Esophagus mucosa (tissue), 1 donor: ENCODE data around the gene UBE2D2. TPM values are rescaled to one million over a fixed set of nuclear protein-coding genes. Genes with fewer than 3 reads are reported as not detected.
"Not testable (repeated sequence)": the region's sequence is repeated elsewhere in the genome, so short reads cannot be mapped to it uniquely, and the experiment has no call there.

Experiments used
- ATAC-seq: fragments of 200-7000 bp; cut with Tn5 transposase; one replicate; pipeline ENCODE4 v1.9.1; 2020
- total RNA-seq: library from RNA; stranded (reverse); gene quantifications from one replicate; pipeline ENCODE4 v1.2.4, GENCODE V29; 2023
- donor health status: DM: yes; HTN: yes; CAD: no.

UBE2D2 gene
- total RNA-seq, result 119 TPM

DNA sequence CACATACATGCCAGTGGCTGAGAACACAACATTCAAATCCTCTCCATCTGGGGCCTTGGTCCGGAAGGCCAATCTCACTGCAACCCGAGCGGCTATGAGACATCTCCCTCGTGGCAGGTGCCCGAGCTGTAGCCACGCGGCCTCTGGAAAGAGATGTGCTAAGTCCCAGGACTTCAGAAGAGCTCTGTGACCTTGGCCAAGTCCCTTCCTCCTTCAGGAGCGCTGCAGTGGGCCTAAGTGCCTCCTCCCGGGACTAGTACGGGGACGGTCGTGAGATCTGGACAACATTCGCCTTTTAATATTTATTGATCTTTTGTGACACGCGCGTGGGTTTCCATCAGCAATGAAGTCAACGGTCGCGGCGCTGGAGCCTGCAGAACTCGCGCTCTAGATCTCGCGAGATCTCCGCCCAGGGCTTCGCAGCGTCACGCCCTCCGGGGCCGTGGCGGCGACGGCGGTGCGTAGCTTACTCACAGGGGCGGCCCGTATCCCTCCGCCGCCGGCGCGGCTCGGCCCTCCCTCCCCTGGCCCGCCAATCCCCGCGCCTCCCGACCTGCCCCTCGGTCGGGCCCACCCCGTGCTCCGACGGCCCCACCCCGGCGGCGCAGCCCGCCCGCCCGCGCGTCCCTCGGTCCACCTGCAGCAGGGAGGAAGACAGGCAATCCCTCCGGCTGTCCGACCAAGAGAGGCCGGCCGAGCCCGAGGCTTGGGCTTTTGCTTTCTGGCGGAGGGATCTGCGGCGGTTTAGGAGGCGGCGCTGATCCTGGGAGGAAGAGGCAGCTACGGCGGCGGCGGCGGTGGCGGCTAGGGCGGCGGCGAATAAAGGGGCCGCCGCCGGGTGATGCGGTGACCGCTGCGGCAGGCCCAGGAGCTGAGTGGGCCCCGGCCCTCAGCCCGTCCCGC lies at the start of gene UBE2D2:
UBE2D2 (plus strand) TSS at position 588 of the 903 bp plus-strand sequence. CDS start 453 bp downstream, outside the sequence.
- peak; percentile 99 for ATAC-seq

DNA sequence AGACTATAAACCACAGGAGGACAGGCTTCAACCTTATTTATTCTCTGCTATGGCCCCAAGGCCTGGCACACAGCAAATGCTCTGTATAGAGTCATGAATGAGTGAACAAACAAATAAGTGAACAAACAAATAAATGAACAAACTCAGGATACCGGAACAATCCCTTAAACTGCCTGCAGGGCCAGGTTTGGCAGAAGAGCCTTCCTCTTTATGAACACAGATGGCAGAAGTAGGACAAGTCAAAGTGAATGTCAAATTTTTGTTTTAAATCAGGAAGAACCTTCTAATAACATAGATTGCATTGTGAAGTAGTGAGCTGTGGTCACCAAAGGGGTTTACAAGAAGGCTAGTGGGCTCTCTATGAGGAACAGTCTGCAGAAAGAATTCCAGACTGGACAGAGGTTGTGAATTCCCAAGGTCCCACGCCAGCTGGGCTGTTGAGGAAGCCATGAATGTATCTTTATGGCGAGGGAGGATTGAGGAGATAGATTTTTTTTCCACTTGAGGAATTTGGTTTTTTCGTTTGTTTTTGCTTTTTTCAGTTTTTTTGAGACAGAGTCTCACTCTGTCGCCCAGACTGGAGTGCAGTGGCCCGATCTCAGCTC lies 48.3 kb upstream of the UBE2D2 start:
- ATAC-seq, result no peak

DNA sequence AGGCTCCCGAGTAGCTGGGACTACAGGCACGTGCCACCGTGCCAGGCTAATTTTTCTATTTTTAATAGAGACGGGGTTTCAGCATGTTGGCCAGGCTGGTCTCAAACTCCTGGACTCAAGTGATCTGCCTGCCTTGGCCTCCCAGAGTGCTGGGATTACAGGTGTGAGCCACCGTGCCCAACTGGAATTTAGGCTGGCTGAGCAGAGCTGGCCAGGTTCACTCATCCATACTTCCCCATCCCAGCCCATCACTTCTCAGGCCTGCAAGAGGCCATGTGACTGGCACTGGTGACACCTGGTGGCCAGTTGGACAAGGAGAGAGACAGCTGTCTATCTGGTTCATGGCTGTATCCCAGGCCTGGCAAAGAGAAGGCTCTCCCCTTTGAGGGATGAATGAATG lies 47.7 kb upstream of the UBE2D2 start:
- peak; percentile 83 for ATAC-seq

DNA sequence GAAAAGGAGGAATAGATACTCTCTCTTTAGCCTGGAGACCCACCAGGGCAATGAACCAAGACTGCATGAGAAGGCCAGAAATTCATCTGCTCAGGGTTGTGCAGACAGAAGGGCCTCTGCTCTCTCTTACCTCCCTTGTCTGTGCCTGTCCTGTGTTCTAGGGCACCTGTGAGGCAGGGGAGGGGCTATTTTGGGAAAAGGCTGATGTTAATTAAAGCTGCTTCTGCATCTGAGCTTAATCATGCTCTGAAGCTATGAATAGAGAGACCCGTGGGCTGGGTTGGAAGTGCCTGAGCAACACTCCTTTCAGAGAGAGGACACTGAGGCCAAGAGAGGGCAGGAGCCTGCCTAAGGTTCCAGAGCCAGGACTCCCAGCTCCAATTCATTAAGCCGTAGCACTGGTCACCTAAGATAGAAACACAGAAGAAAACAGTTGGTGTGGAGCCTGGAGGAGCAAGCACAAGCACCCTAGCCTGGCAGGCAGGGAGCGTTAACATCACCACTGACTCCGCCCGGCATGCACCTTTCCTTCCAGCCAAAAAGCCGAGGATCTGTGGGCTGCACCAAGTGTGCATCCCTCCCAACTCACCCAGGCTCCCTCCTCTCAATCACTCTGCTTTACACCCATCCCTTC lies 47.2 kb upstream of the UBE2D2 start:
- ATAC-seq, result peak; percentile 5

DNA sequence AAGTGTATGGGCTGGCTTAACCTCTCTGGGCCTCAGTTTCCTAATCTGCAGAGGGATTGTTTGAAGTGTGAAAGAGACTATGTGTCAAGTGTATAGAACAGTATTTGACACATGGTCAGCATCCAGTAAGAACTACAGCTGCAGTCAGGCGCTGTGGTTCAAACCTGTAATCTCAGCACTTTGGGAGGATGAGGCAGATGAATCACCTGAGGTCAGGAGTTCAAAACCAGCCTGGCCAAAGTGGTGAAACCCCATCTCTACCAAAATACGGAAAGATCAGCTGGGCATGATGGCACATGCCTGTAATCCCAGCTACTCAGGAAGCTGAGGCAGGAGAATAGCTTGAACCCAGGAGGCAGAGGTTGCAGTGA lies 46.7 kb upstream of the UBE2D2 start:
- peak; percentile 69 for ATAC-seq

DNA sequence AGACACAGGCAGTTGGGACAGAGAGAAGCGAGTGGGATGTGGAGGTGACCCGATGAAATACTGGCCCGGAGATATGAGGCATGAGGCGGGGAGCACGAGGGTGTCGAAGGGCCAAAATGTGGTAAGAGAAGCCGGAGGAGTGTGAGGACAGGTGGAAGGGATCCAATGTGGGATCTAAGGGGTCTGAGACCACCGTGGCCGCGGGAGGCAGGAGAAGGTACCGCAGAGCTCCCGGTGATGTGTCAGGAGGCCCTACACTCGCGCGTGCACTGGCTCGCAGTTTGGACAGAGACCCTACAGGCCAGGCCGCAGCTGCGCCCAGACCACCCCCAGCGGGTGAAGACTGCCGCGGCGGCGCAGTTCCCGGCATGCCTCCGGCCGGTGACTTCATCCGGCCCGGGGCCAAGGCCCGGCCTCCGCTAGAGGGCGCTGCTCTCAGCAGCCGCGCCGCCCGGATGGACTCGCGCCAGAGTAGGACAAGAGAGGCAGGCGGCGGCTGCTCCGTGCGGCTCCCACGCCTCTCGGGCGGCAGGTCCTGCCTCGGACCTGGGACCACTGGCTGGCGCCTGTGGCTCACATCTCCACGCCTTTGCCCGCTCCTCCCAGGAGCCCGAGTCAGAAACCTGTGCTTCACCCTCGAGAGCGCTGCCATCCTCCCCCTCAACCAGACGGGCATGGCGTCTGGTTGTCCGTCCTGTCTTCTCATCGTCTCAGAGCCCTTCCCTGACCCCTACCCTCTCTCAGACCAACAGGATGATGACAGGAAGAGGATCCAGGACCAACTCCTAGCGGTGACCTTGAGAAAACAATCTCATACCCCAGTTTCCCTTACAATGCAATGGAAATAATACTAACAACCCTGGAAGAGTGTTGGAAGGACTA lies 43.2 kb upstream of the UBE2D2 start:
- ATAC-seq, result peak; percentile 89

DNA sequence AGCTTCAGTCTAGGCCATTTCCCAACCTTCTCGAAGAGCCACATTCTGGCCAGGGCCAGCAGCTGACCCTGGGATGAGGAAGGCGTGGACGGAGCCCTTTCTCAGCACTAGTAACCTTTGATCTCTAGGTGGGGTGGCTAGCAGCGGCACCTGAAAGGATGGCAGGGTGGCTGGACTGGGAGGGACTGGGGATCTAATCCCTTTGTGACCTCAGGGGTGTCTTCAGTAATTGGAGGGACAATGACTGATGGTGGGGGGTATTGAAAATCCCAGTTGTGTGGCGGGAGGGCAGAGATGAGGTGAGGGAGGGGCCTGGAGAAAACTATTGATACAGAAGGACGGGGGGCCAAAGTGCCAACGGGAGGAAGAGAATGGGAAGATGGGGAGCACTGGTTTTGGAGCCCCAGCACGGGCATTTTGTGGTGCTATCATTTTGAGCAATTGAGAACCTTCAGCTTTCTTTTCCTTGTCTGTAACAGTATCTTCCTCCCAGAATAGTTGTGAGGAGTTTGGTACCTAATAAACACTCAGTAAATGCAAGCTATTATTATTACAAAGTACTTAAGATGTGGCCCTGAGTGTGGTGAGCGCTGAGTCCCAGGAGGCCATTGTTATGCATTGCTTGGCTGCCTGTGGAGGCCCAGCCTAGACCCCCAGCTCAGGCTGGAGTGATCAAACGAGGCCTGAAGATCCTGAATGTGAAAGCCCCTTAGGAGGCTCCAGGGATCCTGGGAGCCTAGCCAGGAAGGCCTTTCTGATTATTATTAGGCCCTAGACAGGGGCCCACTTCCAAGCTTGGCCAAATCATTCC lies 37.3 kb upstream of the UBE2D2 start:
- ATAC-seq, result no peak

DNA sequence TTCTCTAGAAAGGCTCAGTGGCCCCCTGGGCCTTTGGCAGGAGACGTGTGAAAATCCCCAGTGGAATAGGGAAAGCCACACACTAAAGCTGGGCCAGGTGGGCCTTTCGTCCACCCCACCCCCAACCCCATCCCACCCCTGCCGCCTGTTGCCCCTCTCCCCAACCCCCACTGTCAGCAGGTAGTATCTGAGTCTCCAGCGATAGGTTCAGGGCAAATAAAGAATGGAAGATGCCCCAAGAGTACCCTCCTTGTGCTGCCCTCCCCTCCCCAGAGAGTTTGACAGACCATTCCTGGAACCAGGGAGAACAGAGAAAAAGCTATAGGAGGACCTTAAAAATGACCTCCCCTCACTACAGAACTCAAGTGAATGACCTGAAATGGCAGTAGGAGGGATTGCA lies 36.7 kb upstream of the UBE2D2 start:
- ATAC-seq, result no peak

DNA sequence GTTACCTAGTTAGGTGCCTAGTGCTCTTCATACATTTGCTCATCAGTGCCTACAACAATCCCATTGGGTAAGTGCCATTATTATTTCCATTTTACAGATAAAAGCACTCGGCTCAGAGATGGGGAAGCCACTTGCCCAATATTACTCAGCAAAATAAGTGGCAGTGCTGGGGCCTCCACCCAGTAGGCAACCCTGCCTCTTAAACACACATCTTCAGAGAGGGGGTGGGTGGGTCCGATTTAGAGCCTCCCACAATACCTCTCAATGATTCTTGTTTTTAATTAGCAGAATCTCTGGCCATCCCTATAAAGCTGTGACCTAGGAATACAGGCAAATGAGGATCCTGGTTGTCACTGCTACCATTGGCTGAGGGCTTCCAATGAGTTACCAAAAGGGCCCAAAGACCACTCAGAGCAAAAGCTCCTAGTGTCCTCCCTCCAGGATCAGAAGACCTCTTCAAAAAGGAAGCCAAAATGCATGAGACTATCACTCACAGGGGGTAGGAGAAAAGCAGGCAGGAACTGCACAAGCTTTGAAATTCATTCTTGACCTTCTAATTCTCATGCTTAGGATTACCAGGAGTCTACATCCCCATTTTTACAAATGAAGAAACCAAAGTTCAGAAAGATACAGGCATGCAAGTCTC lies 36.1 kb upstream of the UBE2D2 start:
- peak; percentile 68 for ATAC-seq

DNA sequence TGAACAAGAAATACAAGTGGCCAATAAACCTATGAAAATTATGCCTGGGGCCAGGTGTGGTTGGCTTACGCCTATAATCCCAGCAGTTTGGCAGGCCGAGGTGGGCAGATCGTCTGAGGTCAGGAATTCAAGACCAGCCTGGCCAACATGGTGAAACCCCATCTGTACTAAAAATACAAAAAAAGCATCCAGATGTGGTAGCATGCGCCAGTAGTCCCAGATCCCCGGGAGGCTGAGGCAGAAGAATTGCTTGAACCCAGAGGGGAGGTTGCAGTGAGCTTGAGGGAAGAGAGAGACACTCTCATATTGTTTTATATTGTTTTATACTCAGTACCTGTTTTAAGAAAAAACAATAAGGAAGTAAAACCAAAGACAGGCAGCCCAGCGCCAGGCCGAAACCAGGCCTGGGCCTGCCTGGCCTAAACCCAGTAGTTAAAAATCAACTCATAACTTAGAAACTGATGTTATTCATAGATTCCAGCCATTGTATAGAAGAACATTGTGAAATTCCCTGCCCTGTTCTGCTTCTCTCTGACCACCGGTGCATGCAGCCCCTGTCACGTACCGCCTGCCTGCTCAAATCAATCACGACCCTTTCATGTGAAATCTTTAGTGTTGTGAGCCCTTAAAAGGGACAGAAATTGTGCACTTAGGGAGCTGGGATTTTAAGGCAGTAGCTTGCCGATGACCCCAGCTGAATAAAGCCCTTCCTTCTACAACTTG lies 35.4 kb upstream of the UBE2D2 start:
- ATAC-seq, result peak; percentile 61

DNA sequence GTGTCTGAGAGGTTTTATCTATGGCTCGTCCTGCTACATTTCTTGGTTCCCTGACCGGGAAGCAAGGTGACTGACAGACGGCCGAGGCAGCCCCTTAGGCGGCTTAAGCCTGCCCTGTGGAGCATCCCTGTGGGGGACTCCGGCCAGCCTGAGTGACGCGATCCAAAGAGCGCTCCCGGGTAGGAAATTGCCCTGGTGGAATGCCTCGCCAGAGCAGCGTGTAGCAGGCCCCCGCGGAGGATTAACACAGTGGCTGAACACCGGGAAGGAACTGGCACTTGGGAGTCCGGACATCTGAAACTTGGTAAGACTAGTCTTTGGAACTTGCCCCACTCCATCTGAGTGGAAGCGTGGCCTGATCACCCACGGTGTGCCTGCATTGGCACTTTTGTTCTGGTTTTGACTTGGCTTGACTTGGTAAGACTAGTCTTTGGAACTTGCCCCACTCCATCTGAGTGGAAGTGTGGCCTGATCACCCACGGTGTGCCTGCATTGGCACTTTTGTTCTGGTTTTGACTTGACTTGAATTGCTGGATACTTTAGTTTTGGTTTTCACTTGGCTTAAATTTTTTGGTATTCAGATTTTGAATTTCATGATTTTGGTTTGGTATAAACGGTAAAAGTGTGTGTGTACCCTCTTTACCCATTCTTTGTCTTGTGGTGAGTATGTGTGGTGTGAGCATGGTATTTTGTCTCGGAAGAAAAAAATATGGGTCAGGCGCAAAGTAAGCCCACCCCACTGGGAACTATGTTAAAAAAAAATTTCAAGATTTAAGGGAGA lies 34.6 kb upstream of the UBE2D2 start:
- ATAC-seq, result not testable (repeated sequence)

DNA sequence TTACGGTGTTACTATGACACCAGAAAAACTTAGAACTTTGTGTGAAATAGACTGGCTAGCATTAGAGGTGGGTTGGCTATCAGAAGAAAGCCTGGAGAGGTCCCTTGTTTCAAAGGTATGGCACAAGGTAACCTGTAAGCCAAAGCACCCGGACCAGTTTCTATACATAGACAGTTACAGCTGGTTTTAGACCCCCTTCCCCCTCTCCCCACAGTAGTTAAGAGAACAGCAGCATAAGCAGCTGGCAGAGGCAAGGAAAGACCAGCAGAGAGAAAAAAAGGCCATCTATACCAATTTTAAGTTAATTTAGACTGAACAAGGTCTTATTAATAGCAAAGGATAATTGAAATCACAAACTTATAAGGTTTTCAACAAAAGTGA lies 34.1 kb upstream of the UBE2D2 start:
- not testable (repeated sequence) for ATAC-seq

DNA sequence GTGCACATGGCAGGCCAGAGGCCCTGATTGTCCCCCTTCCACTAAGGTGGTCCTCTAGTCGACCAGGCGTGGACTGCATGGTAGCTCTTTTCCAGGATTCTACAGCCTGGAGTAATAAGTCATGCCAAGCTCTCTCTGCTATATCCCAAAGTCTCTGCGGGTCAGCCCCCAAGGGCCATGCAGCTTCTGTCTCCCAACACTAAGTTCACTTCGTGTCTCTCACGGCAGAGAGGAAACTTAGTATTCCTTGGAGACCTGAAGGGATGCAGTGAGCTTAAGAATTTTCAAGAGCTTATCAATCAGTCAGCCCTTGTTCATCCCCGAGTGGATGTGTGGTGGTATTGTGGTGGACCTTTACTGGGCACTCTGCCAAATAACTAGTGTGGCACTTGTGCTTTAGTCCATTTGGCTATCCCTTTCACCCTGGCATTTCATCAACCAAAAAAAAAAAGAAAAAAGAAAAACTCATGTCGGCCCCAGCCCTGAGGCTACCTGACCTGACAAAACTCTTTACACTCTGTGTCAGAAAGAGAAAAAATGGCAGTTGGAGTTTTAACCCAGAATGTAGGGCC lies 33.2 kb upstream of the UBE2D2 start:
- ATAC-seq, result not testable (repeated sequence)

DNA sequence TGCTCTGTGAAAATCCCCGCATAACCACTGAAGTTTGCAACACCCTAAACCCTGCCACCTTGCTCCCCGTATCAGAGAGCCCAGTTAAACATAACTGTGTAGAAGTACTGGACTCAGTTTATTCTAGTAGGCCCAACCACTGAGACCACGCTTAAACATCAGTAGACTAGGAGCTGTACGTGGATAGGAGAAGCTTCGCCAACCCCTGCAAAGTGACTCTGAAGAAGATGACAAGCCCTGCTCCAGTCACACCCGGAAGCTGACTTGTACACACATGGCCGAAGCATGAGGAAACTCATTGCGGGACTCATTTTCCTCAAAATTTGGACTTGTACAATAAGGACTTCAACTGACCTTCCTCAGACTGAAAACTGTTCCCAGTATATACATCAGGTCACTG lies 32.4 kb upstream of the UBE2D2 start:
- not testable (repeated sequence) for ATAC-seq

DNA sequence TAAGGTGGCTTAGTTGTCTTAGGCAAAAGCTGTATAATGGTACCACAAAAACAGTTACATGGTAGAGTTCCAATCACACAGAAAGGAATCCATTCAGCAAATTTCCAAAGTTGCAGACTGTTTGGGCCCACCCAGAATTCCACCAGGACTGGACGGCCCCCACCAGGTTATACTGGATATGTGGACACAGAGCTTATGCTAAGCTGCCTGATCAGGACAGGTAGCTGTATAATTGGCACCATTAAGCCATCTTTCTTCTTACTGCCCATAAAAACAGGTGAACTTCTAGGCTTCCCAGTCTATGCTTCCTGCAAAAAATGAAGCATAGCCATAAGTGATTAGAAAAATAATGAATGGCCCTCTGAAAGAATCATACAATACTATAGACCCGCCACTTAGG lies 31.1 kb upstream of the UBE2D2 start:
- not testable (repeated sequence) for ATAC-seq

DNA sequence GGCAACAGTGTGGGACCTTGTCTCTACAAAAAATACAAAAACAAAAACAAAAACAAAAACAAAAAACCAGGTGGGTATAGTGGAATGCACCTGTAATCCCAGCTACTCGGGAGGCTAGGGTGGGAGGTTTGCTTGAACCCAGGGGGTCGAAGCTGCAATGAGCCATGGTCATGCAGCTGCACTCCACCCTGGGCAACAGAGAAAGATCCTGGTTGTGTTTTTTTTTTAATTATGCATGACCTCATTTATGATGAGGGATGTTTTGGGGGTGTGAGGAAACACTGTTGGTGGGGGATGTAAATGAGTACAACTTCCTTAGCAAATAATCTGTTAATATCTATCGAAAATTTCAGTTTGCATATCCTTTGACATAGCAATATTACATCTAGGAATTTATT lies 29.4 kb upstream of the UBE2D2 start:
- no peak for ATAC-seq

DNA sequence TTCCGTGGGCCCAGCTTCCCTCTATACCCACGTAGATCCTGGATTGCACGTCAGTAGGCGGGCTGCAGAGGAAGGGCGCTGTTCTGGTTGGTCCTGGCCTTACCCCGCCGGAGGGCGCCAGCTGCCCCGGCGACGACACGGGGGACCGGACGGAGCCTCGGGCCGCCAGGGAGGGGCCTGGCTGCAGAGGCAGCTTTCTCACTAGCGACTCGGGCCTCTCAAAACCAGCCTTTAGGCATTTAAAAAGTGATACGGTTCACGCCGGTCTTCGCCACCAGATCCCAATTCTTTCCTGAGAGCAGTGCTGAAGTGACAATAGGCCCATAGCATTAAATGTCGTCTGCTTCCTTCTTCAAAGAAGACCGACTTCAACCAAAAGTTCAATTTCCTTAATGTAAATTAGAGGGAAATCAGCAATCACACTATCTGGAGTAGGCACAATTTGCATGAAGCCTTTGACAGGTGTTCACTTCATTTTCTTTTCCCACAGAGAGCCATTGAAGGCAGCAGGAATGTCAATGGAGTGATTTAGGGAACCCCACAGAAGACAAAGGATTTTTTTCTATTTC lies 17.6 kb upstream of the UBE2D2 start:
- ATAC-seq, result peak; percentile 76

DNA sequence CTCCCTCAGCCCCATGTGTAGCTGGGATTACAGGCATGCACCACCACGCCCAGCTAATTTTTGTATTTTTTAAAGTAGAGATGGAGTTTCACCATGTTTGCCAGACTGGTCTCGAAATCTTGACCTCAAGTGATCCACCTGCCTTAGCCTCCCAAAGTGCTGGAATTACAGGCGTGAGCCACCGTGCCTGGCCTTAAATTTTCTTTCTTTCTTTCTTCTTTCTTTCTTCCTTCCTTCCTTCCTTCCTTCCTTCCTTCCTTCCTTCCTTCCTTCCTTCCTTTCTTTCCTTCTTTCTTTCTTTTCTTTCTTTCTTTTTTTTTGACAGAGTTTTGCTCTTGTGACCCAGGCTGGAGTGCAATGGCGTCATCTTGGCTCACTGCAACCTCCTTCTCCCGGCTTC lies 14.5 kb upstream of the UBE2D2 start:
- ATAC-seq, result not testable (repeated sequence)
